GM18873 (cell line): Measurements from ENCODE around the gene SLX4IP.

Experiments used
- ATAC-seq: cut with Tn5 transposase; IDR thresholded peaks from one replicate; pipeline ENCODE4 v1.9.1; 2021; ENCODE audit warnings: mild to moderate bottlenecking, moderate library complexity, moderate number of reproducible peaks; ENCODE audit not compliant: unreplicated experiment, low FRiP score

Gene SLX4IP

DNA sequence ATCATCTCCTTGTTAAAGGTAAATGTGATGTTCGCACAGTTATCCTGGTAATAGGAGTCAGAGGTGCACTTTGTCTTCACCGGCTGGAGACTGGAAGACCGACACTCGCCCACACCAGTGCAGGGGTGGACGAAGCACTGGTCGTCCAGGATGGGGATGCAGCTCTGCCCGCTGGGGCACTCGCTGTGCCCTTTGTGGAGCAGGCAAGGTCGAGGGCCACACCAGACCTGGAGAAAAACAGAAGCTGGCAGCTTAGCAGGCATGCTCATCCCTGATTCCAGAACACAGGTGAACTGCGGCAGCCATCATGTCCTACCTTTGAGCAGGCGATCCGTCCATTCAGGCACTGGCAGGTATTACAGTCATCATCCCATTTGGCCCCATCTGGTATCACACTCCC is 206.4 kb downstream of the SLX4IP start:
- ATAC-seq = no peak

DNA sequence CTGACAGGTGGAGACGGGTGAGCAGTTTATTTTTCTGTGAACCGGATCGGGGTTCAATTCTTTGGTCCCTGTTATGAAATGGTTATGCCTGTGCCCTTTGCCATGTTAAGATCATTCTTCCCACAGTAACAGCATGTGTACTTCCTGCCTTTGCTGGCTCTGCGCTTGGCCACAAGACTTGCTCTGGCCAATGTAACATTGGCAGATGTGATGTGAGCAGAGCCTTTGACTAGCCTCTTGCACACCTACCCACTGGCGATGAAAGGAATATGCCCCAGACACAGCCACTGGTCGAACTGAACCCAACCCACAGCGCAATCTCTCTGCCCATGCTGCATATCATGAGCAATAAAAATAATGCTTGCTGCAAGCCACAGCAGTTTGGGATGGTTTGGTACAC is 206.8 kb downstream of the SLX4IP start:
- no peak for ATAC-seq

DNA sequence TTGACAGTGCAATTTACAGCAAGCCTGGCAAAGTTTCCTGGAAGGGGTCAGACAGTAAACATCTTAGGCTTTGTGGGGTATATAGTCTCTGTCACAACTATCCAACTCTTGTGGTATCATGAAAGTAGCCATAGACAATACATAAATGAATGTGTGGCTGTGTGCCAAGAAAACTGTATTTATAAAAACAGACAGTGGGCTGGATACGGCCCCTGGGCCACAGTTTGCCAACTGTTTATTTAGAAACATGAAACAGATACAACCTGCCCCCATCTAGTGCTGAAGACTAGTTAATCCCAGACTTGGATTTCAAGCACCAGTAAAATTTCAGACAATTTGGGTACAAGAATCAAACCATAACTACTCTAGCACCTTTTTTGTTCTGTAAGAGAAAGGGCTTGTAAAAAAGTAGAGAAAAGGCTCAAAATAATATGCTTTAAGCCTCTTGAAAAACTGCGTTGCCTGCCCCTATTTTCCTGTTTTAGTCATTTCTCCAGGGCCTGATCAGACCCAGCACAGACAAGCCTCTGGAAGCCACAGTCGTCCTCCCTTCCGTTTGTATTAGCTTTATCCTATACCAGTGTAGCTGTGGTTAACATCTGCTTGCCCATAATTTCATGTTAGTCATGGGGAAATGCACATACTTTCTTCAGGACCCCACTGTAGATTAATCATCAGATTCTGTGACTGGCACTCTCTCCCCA is 207.9 kb downstream of the SLX4IP start:
- no peak for ATAC-seq

GRCh38 chr20:10643560-10643873 is 208.4 kb downstream of the SLX4IP start:
- ATAC-seq = no peak

DNA sequence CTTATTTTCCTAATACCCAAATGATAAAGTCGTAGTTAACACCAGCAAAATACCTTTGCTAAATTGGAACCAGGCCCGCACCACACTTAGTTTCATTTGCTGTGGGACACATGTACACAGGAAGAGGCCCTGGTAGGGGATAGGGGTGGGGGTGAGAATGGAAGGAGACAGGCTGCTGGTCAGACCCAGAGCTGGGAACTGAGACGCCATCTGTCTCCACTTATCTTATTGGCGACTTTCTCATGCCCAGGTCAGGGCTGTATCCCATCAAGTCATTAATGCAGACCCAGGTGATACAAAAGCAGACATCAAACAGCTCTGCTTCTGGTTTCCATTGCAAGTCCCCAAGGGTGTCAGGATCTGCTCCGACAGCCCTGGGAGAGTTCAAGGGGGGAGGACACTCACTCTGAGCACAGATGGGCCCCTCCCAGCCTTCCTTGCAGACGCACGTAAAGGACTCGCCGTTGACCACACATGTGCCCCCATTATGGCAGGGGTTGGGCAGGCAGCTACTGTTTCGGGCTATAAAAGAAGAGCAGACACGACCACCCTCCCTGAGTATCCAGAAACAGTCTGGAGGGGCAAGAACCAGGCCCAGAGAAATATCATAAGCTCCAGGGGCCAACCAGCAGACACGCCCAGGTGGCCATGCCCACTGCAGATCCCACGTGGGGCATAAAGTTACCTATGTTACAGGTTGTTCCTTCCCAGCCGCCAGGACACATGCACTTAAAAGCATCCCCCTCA is 209.5 kb downstream of the SLX4IP start:
- ATAC-seq = no peak

- ATAC-seq = no peak
Observed at GRCh38 chr20:10645205-10645570, 210.1 kb downstream of the SLX4IP start.

GRCh38 chr20:10646006-10646405 is 210.9 kb downstream of the SLX4IP start:
- ATAC-seq = no peak

DNA sequence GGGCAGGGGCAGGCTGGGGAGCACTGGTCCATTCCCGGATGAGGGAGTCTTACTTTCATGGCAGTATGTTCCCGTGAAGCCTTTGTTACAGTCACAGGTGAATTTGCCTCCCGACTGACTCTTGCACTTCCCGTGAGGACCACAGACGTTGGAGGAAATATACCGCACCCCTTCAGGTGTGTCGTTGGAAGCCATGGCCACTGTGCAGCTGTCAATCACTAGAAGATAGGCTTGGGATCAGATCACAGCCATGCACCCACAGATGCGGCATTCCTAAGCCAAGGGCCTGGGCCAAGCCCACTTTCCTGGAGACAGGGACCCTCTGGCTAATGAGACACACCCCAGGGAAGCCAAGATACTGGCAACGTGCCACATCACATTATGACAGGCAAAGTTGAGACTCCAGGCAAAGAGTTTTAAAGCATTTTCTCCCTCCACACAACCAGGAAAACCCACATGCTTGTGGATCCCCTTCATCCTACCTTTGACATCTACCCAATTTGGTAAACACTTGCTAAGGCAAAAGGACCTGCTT is 211.8 kb downstream of the SLX4IP start:
- no peak for ATAC-seq

DNA sequence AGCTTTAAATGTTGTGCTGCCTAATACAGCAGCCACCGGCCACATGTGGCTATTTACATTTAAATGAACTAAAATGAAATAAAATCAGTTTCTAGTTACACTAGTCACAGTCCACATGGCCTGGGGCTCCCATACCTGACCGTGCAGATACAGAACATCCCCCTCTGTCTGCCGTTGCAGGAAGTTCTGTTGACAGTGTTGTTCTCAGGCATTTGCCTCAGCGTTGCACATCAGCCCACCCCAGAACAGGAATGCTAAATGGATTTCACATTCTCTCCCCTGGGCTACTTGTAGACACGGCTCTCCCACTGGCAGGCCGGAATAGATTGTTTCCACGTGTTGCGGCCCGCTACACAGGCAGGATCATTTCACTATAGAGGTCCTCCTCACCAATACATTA is 212.4 kb downstream of the SLX4IP start:
- no peak for ATAC-seq

GRCh38 chr20:10647909-10648308 is 212.8 kb downstream of the SLX4IP start:
- no peak for ATAC-seq

DNA sequence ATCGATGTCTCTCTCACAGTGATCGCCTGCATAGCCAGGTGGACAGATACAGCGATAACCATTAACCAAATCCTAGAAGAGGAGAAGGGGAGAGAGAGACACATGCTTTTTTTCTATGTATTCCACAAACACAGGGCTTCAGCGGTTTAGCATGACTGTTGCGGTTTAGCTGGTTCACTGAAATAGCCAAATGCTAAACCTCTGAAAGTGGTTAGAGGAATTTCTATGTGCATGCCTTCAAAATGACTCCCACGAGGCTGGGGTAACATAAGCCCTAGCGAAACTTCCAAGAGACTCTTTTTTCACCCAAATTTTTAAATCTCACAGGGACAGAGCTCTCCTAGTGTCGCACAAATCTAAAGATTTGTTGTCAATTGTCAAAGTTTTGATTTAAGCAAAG is 213.5 kb downstream of the SLX4IP start:
- no peak for ATAC-seq

DNA sequence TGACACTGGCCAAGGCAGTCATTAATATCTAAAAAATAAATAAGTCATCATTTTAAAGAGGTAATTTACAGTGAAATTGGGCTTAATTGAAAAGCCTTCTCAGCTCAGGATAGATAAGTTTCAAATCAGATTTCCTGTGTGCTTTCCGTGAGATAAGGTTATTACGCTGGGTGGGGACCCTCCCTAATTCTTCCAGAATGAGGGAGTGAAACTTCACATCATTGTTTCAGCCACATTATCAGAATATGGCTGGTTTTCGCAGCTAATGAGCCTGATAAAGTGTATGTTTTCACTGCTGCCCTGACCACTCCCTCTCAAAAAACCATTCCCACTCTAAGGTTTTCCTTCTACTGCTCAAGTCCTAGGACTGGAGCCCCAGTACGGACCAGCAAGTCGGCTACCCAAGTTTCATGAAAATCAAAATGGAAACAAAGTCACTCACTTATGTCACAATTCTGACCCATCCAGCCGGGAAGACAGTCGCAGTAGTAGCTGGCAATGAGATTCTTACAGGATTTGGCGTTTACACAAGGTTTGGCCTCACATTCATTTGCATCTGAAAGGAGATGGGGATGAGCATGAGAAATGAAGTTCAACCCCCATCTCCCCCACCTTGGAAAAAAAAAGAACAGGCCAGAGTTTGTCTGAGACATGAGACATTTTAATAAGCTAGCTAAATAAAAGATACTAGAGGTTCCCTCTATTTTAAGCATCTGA is 214.1 kb downstream of the SLX4IP start:
- no peak for ATAC-seq

DNA sequence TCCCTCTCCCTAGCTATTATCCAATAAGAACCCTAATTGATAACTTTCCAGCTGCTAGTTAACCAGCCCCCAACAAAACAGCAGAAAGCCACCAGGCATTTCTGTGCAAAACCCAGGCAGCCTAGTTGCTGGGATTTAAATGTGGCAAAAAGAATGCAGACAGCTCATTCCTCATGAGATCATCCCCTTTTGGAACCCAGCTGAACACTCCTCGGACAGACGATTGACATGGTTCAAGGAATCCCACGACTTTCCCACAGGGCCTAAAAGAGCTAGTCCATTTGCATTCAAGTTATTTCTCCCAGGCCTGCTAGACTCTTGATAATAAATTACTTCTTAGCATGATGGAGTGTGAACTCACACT is 214.7 kb downstream of the SLX4IP start:
- ATAC-seq = no peak

DNA sequence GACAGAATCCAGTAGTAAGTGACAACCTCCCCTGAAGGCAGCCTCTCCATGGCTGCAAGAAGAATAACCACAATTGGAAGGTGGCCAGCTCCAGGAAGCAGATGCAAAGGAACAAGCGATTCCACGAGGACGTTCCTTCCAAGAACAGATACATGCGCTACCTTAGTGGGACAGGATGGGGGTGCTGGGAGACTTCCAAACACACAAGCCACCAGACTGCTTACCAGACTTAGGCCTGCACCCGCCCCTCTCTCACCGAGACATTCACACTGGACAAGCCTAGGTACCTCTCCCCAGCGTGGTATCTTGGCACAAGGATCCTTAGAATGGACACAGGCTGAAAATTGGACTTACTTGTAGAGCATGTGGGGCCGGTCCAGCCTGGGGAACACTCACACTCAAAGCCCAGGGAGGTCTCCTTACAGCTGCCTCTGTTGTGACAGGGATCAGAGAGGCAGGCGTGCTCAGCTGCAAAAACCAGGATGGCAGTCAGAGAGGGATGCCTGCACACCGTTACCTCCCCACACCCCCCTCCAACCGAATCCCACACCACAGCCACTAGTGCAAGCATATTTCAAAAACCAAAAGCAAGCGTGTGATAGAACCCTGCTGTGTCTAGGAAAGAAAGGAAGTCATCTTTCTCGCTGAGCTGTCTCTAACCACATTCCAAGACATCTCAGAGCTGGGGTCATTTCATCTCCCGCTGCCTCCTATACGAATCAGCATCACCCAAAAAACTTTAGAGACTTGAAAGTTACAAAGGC is 216.3 kb downstream of the SLX4IP start:
- no peak for ATAC-seq

- ATAC-seq = no peak
Observed at GRCh38 chr20:10652185-10652584, 217.1 kb downstream of the SLX4IP start.

DNA sequence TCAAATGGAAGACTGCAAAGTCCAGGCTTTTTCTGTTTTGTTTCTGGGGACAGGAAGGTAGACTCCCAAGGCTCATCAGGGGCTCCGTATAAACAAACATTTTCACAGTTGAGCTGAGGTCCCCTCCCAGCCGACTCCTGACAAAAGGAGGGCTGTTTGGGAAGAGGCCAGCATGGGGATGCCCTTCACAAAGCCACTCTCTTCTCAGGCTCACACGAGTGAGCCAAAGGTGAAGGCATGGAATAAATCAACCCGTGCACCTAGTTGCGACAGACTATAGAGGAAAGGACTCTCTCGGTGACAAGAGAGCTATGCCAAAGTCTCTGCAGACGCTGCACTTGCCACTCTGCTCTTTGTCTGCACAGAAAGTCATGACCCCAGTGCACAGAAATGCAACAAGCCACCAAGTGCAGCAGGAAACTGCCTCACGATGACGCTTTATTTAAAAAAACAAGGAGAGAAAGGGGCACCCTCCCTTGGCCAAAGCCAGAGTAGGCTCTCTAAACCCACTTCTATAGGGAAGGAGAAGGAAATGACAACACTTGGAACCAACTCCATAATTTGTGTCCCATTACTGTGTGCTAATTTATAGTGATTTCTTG is 217.7 kb downstream of the SLX4IP start:
- no peak for ATAC-seq

- no peak for ATAC-seq
Observed at GRCh38 chr20:10653599-10654249, 218.6 kb downstream of the SLX4IP start.

DNA sequence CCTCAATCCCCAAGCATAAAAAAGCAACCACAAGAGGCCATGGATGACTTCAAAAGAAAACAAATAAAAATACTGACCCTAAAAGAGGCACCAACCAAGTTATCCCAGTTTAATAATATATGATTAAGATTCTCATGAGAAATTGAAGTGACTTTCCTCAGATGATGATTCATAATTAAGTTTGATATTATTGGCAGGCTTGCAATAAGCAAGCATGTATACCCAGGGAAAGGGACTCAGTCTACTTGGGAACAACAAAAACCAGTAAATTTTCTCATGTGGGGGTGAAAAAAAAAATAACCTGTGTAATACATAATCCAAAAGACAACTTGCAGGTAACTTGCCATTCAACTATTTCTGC is 219.1 kb downstream of the SLX4IP start:
- no peak for ATAC-seq

DNA sequence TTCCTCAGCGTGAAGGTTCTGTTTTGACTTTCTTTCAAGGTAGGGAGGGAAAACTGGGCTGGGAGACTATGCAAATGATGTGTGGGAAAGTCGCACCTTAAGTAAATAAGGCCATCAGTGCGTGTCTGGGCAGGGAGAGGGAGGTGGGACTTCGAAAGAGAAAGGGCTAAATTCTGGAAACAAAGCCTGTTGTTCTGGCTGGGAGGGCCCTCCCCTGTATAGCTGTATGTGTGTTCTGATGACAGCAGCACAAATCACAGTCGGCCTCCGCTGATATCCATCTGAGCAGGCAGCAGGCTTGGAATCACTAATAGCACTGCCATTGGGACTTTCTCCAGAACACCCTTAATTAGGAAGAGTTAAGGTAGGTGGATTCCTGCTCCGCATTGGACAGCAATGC is 219.5 kb downstream of the SLX4IP start:
- ATAC-seq = peak; percentile 68
